Pancreas (tissue), 10 donors: ENCODE data around the gene BOLA2B. TPM values are rescaled to one million over a fixed set of nuclear protein-coding genes. Genes with fewer than 3 reads are reported as not detected.
"Not testable (repeated sequence)": the region's sequence is repeated elsewhere in the genome, so short reads cannot be mapped to it uniquely, and the experiment has no call there.

Source experiments
- ATAC-seq, 4 donors: fragments of 200-7000 bp; cut with Tn5 transposase; one replicate each; pipeline versions ENCODE4 v1.8.0 to v1.9.1; 2020; ENCODE audit warnings: mild to moderate bottlenecking in 4 of 4, moderate library complexity in 4 of 4
- DNase-seq, 6 donors: peaks; one replicate each; pipeline ENCODE4 v3.0.0-alpha.2; 2020
- FAIRE-seq: peaks from 2 replicates; lab custom pipeline; 2012; peaks lifted over from hg19 to GRCh38; lab: Jason Lieb, UNC
- H3K27ac ChIP-seq, 4 donors: fragments of 200-600 bp; sonication (generic); 1 replicate in 3 of 4; 2 replicates in 1 of 4; pipeline versions ENCODE4 v1.5.0 to v1.8.0; 2020
- H3K27me3 ChIP-seq, 4 donors: fragments of 200-600 bp; one replicate each; pipeline ENCODE4 v1.8.0; 2021
- H3K36me3 ChIP-seq, 3 donors: fragments of 200-600 bp; sonication (generic) in 1 of 3; one replicate each; pipeline versions ENCODE4 v1.5.0 to v1.8.0; 2020 to 2021
- H3K4me1 ChIP-seq, 3 donors: fragments of 200-600 bp; one replicate each; pipeline ENCODE4 v1.8.0; 2021
- H3K4me3 ChIP-seq, 4 donors: fragments of 200-600 bp; sonication (generic) in 2 of 4; one replicate each; pipeline versions ENCODE4 v1.5.0 to v1.8.0; 2020 to 2021
- H3K9me3 ChIP-seq, 4 donors: fragments of 200-600 bp; one replicate each; pipeline ENCODE4 v1.8.0; 2021
- CTCF ChIP-seq, 4 donors: fragments of 200-600 bp; sonication (generic) in 3 of 4; IDR thresholded peaks; one replicate each; pipeline versions ENCODE4 v1.5.0 to v1.8.0; 2021; ENCODE audit warnings: antibody characterized with exemption in 4 of 4
- WGBS, 2 donors: extraction: QIAGEN DNeasy Blood & Tissue Kit; methylation state at CpG; one replicate each; pipeline ENCODE4 v1.1.7; 2013; 5-methylcytosine and 5-hydroxymethylcytosine counted together
- intact Hi-C, 3 donors: fragments of 100-400 bp; cut with DNase I; formaldehyde crosslinking; loops; one replicate each; pipeline versions ENCODE4 v1.11.1 to v1.14.2; 2022
- polyA plus RNA-seq, 2 donors: library from polyadenylated mRNA; stranded (reverse); fragments of 200-250 nt; gene quantifications; one replicate each; pipeline ENCODE4 v1.2.3, GENCODE V29; 2013
- total RNA-seq, 6 donors: library from RNA; stranded (reverse); fragmentation: NEBNext Ultra II Directional in 4 of 6; extraction: Animal tissue kit (Norgen Biotek cat#: 25700) in 4 of 6; gene quantifications; one replicate each; pipeline versions ENCODE4 v1.2.1 to v1.2.4, GENCODE V29; 2021 to 2023
- donor health status: healthy with polysubstance abuse.
- donor health status: DM: no; HTN: no; CAD: no; lungs with moderate emphysema.
- donor health status: DM: no; HTN: no; CAD: no.
- donor health status: control.
- donor health status: control.
- donor health status: Bipolar disorder and iron deficiency.
- donor health status: DM: yes; HTN: yes; CAD: no.
- donor health status: DM: no; HTN: no; CAD: no.
- donor health status: DM: no; HTN: no; CAD: no.
- donor health status: DM: yes; HTN: yes; CAD: no.

BOLA2B gene
- total and polyA plus RNA-seq, 8 donors = 17.3 to 138 (median 32.1) TPM

- Histone ChIP-seq H3K9me3 (no peaks in the 10 kb centered on the region), H3K36me3 (no peaks in the 10 kb centered on the region), H3K27me3 (no peaks in the 10 kb centered on the region), H3K4me3 (peak within 1 kb of the TSS; percentile 37 to 63 (median 46)), H3K4me1 (no peaks in the 10 kb centered on the region), H3K27ac (peak within 1 kb of the TSS in 2 of 4 donors; percentile 37 to 50)
- DNase-seq = peak; percentile 65 to 93 (median 80)
- intact Hi-C loops = no loop called here
- WGBS, 2 donors = 1 to 2% methylated on average over 62 to 81 of the region's 81 CpGs
- no peak for FAIRE-seq
- peak; percentile 87 to 89 (median 88) for ATAC-seq
- TF ChIP-seq CTCF (IDR thresholded peaks at IDR 0.05) = no peak
Observed at GRCh38 chr16:30183233-30184095, 10.0 kb downstream of the BOLA2B start, which contains the start of gene CORO1A. Gene CORO1A (plus strand): TSS chr16:30183602. CDS start chr16:30185210, 1,608 bp downstream.

GRCh38 chr16:30180741-30181140, 12.7 kb downstream of the BOLA2B start:
- 62 to 73% methylated on average over 3 of the region's 3 CpGs for WGBS, 2 donors
- no peak for ATAC-seq

GRCh38 chr16:30179931-30180330, 13.5 kb downstream of the BOLA2B start:
- ATAC-seq (no peak), DNase-seq (no peak), FAIRE-seq (no peak)
- Histone ChIP-seq H3K9me3 (no peaks in the 10 kb centered on the region), H3K4me1 (no peaks in the 10 kb centered on the region), H3K36me3 (no peaks in the 10 kb centered on the region), H3K27me3 (no peaks in the 10 kb centered on the region), H3K27ac (no peak overlapping the region), H3K4me3 (no peak overlapping the region)
- intact Hi-C loops = loop anchor here in 1 of 3 donors (5.0 kb wide), 1 partner anchor 53 kb away; no protein-coding TSS in a partner anchor
- 87 to 93% methylated on average over 9 of the region's 9 CpGs for WGBS, 2 donors
- TF ChIP-seq CTCF (IDR thresholded peaks at IDR 0.05) = no peak

More at GRCh38 chr16:30180741-30181140, 12.7 kb downstream of the BOLA2B start:
- DNase-seq = peak in 1 of 6 donors; percentile 35
- Histone ChIP-seq H3K27ac (no peak overlapping the region), H3K27me3 (no peaks in the 10 kb centered on the region), H3K36me3 (no peaks in the 10 kb centered on the region), H3K4me3 (no peak overlapping the region), H3K4me1 (no peaks in the 10 kb centered on the region), H3K9me3 (no peaks in the 10 kb centered on the region)
- no peak for FAIRE-seq
- no peak for TF ChIP-seq CTCF (IDR thresholded peaks at IDR 0.05)
- intact Hi-C loops = no loop called here

GRCh38 chr16:30179195-30179594, 14.3 kb downstream of the BOLA2B start:
- Histone ChIP-seq H3K27me3 (no peaks in the 10 kb centered on the region), H3K4me1 (no peaks in the 10 kb centered on the region), H3K4me3 (no peak overlapping the region), H3K36me3 (no peaks in the 10 kb centered on the region), H3K27ac (no peak overlapping the region), H3K9me3 (no peaks in the 10 kb centered on the region)
- no peak for FAIRE-seq
- intact Hi-C loops = loop anchor here in 1 of 3 donors (5.0 kb wide), 1 partner anchor 52 kb away; no protein-coding TSS in a partner anchor
- no peak for ATAC-seq
- WGBS, 2 donors = 93 to 96% methylated on average over 4 of the region's 4 CpGs
- TF ChIP-seq CTCF (IDR thresholded peaks at IDR 0.05) = no peak
- no peak for DNase-seq

- H3K9me3 ChIP-seq, H3K4me1 ChIP-seq, H3K27me3 ChIP-seq, H3K4me3 ChIP-seq, H3K27ac ChIP-seq, ATAC-seq, FAIRE-seq, DNase-seq, H3K36me3 ChIP-seq: not testable (repeated sequence)
- intact Hi-C loops = loop anchor here in 1 of 3 donors (5.0 kb wide), 1 partner anchor 50 kb away; no protein-coding TSS in a partner anchor
- 89 to 90% methylated on average over 6 of the region's 6 CpGs for WGBS, 2 donors
Observed at GRCh38 chr16:30176876-30177275, 16.6 kb downstream of the BOLA2B start.
